GM20000 (cell line): ENCODE results near the gene CDK14.

Experiments
- DNase-seq: peaks from one replicate; pipeline ENCODE4 v3.0.0; 2012; ENCODE audit warnings: low spot score
- TF ChIP-seq, protein P1 (sequence below): IDR thresholded peaks from 2 replicates; pipeline ENCODE4 v1.5.1; 2012; ENCODE audit warnings: mild to moderate bottlenecking, control low read depth; ENCODE audit errors: extremely low read depth, missing control alignments

The CDK14 gene

DNA sequence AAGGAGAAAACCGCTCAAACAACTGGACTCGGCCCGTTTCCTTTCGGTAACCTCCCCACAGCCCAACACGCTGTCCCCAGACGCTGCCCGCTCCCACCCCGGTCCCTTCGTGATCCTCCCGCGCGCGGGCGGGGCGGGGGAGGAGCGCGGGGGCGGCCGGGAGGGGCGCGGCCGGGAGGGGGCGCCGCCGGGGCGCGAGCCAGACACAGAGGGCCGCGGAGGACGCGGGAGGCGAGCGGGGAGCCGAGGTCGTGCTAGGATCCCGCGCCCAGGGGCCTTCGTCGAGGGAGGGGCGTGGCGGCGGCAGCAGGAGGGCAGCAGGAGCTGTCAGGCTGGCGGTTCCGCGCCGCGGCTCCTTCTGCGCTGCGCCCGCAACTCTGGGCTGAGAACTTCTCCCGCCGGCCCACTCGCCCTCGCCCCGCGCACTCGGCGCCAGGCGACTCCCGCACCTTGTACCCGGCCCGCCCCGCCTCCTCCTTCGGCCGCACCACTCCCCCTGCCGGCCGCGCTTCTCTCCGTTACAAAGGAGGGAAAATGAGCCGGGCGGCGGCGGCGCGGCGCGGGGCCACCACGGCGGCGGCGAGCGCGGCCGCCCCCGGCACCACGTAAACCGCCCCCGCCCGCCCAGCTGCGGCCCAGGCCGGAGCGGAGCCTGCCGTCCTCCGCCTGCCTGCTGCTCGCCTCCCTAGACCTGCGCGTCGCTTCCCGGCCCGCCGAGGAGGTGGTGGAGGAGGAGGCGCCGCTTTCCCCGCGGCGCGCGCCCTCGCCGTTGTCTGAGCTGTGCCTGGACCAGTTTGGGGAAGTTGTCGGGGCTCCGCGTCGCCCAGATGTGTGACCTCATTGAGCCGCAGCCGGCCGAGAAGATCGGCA, at the start of gene CDK14:
TSS of gene CDK14 (plus strand) at position 521 of the 870 bp plus-strand sequence. CDS start at position 828, 307 bp downstream.
- TF ChIP-seq, protein P1, sequence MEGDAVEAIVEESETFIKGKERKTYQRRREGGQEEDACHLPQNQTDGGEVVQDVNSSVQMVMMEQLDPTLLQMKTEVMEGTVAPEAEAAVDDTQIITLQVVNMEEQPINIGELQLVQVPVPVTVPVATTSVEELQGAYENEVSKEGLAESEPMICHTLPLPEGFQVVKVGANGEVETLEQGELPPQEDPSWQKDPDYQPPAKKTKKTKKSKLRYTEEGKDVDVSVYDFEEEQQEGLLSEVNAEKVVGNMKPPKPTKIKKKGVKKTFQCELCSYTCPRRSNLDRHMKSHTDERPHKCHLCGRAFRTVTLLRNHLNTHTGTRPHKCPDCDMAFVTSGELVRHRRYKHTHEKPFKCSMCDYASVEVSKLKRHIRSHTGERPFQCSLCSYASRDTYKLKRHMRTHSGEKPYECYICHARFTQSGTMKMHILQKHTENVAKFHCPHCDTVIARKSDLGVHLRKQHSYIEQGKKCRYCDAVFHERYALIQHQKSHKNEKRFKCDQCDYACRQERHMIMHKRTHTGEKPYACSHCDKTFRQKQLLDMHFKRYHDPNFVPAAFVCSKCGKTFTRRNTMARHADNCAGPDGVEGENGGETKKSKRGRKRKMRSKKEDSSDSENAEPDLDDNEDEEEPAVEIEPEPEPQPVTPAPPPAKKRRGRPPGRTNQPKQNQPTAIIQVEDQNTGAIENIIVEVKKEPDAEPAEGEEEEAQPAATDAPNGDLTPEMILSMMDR, result peak; percentile 45
- DNase-seq, result peak; percentile 89

DNA sequence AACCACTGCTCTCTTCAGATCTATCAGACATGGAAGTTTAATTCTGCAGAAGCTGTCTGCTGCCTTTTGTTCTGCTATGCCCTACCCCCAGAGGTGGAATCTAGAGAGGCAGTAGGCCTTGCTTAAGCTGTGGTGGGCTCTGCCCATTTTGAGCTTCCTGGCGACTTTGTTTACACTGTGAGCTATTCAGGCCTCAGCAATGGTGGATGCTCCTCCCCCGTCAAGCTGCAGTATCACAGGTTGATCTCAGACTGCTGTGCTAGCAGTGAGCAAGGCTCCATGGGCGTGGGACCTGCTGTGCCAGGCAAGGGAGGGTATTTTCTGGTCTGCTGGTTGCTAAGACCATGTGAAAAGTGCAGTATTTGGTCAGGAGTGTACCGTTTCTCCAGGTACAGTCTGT, 45.1 kb upstream of the CDK14 start:
- no peak for DNase-seq
- TF ChIP-seq, protein P1, result no peak

DNA sequence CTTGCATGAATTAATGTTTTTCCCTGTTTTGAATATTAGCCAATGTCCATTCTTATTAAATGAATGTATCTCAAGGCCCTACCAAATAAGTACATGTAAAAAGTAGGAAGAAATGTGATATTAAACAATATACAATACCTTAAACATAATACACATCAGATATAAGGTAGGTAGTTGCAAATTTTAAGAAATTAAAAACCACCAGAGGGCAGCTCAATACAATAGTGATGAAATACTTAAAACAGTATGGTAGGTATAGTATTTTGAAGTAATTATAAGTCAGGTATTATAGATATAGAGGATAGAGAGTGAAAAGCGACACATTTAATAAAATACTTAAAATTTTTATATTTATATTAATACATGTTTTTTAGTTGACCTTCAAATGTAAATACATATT, 43.6 kb upstream of the CDK14 start:
- DNase-seq, result no peak

DNA sequence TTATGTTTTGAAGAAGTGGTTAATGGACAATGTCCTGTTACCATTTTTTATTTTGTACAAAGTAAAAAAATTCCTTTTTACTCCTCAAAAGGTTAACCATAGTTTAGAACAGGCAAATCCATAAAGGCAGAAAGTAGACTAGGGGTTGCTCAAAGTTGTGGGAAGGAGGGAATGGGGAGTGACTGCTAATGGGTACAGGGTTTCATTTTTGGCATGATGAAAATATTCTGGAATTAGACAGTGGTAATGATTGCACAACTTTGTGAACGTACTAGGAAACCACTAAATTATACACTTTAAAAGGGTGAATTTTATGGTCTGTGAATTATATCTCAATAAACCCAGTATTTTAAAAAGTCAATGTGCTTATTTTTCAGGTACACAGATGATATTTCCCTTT, 35.4 kb upstream of the CDK14 start:
- TF ChIP-seq, protein P1, result no peak
- no peak for DNase-seq

More for the DNA sequence above, 43.6 kb upstream of the CDK14 start:
- TF ChIP-seq, protein P1, result no peak

DNA sequence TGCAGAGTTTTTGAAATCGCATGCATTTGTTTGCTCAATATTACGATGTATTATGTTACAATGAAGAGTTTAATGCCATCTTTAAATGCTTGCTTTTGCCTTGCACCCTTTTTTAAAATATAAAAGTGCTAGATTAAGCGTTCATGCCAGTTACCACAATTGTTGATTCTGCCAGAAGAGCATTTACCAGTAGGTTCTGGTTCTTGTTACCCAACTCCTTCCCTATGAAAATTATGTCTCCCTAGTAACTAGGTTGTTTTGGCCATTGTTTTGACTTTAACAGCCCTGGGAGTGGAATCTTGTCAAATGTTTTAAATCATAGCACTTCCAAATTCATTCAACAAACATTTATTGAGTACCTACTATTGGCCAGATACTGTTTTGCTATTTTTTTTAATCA, 32.8 kb upstream of the CDK14 start:
- TF ChIP-seq, protein P1, result no peak
- no peak for DNase-seq

DNA sequence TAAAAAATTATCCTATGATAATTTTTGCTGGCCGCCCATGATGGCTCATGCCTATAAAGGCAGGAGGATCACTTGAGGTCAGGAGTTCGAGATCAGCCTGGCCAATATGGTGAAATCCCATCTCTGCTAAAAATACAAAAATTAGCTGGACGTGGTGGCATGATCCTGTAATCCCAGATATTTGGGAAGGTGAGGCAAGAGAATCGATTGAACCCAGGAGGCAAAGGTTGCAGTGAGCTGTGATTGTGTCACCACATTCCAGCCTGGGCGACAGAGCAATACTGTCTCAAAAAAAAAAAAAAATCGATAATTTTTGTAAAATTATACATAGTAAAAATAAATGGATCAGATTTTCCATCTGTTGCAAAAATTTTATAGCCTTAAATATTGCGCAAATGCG, 31.7 kb upstream of the CDK14 start:
- DNase-seq, result no peak
- TF ChIP-seq, protein P1, result no peak

DNA sequence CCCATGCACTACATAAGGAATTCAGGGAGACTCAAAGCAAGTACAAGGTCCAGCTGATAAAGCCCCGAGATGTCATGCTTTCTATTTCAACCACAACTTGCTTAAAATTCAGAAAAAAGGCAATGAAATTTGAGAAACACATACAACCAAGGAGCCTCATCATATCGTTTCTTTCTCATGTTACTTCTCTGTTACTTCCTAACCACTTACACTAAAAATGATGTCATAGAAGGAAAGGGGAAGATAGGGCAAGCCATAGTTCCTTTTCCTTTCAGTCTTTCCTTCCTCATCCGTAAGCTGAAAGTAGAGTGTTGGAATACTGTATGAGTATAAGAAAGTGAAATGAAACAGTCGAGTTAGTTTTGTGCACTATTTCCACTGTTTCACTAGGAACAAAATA, 27.9 kb upstream of the CDK14 start:
- DNase-seq, result no peak
- TF ChIP-seq, protein P1, result no peak
